Natural killer cell (primary cell): ENCODE measurements around the gene C2. TPM values are rescaled to one million over a fixed set of nuclear protein-coding genes. Genes with fewer than 3 reads are reported as not detected.
A peak's percentile ranks its signal among the peaks of the same experiment; 100 is the strongest.

Experiments used
- ATAC-seq, 3 donors: fragments of 150-1000 bp in 2 of 3; fragments of 200-7000 bp in 1 of 3; cut with Tn5 transposase; 1 replicate in 1 of 3; 2 replicates in 2 of 3; pipeline ENCODE4 v1.10.0; 2021; ENCODE audit warnings: mild to moderate bottlenecking in 2 of 3, moderate library complexity in 2 of 3
- DNase-seq, 2 donors: peaks; one replicate each; pipeline versions ENCODE4 v3.0.0 to v3.0.0-alpha.2; 2013 to 2021; ENCODE audit warnings: mixed read lengths in 1 of 2
- H3K27ac ChIP-seq: one replicate; pipeline ENCODE4 v1.5.1; 2013; ENCODE audit warnings: mild to moderate bottlenecking, low read length
- H3K27me3 ChIP-seq: one replicate; pipeline ENCODE4 v1.6.1; 2013; ENCODE audit warnings: low read length; ENCODE audit not compliant: control insufficient read depth, insufficient read depth
- H3K36me3 ChIP-seq: one replicate; pipeline ENCODE4 v1.6.1; 2013; ENCODE audit warnings: low read length; ENCODE audit not compliant: control insufficient read depth, insufficient read depth
- H3K4me1 ChIP-seq: one replicate; pipeline ENCODE4 v1.6.1; 2013; ENCODE audit warnings: low read length; ENCODE audit not compliant: control insufficient read depth, insufficient read depth
- H3K4me3 ChIP-seq: one replicate; pipeline ENCODE4 v1.5.1; 2013; ENCODE audit warnings: low read length
- H3K9me3 ChIP-seq: one replicate; pipeline ENCODE4 v1.6.1; 2013; ENCODE audit warnings: low read length; ENCODE audit not compliant: control insufficient read depth, insufficient read depth
- H3K27ac Mint-ChIP-seq, 2 donors: one replicate each; pipeline ENCODE4 v1.8.0; 2022; ENCODE audit warnings: mild to moderate bottlenecking in 2 of 2, mixed read lengths in 2 of 2, moderate library complexity in 1 of 2
- H3K27me3 Mint-ChIP-seq, 2 donors: one replicate each; pipeline ENCODE4 v1.8.0; 2022; ENCODE audit warnings: low read depth in 2 of 2, mixed read lengths in 2 of 2
- H3K36me3 Mint-ChIP-seq: one replicate; pipeline ENCODE4 v1.8.0; 2022; ENCODE audit warnings: mixed read lengths
- H3K4me1 Mint-ChIP-seq, 2 donors: one replicate each; pipeline ENCODE4 v1.8.0; 2022; ENCODE audit warnings: mixed read lengths in 2 of 2
- H3K4me3 Mint-ChIP-seq: one replicate; pipeline ENCODE4 v1.8.0; 2022; ENCODE audit warnings: mild to moderate bottlenecking, moderate library complexity, mixed read lengths
- H3K9me3 Mint-ChIP-seq, 2 donors: one replicate each; pipeline ENCODE4 v1.8.0; 2022; ENCODE audit warnings: mixed read lengths in 2 of 2
- WGBS: methylation state at CpG from one replicate; pipeline ENCODE4 v1.1.7; 2013; ENCODE audit warnings: missing lambda C conversion rate; ENCODE audit not compliant: insufficient coverage; 5-methylcytosine and 5-hydroxymethylcytosine counted together
- intact Hi-C: fragments of 100-400 bp; cut with micrococcal nuclease; formaldehyde crosslinking; loops from one replicate; pipeline ENCODE4 v1.14.2; 2022
- total RNA-seq, 4 donors: library from RNA; stranded (reverse); fragments of 120-200 nt in 1 of 4; gene quantifications; one replicate each; pipeline versions ENCODE4 v1.2.3 to v1.2.4, GENCODE V29; 2013 to 2022
- TF ChIP-seq, protein P1 (sequence below): fragments of 200-600 bp; IDR thresholded peaks from one replicate; pipeline ENCODE4 v1.8.0; 2022; ENCODE audit warnings: antibody characterized with exemption

C2 gene
- 1 to 10 TPM in 2 of 3 donors, under 1 TPM in 1; 0.55 to 1.3 (median 1.0) TPM for total RNA-seq
- total RNA-seq (2013), result 0.61 TPM

DNA sequence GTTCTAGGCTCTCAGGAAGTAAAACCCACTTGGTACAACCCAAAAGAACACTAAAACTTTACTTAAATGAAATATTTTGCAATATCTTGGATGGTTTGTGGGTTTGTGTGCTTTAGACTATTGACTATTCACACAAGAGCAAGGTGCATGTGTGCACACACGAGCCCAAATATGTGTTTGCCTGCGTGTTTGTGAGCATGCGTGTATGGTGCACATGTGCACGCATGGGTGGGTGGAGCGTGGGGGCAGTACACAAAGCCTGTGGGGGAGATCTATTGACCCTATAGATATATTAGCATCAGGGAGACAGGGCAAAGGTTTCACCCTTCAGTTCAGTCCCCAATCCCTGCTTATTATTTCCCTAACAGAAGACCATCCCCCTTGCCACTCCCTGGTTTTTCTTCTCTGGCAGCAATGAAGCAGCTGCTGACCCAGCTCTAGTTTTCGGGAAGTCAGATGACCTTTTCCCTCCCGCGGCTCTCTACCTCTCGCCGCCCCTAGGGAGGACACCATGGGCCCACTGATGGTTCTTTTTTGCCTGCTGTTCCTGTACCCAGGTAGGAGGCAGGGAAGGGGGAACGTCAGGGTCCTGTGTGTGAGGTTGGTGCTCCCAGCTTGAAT is at the start of gene C2:
TSS of gene C2 (plus strand) at position 476 of the 621 bp plus-strand sequence. CDS start at position 512, 36 bp downstream.
- intact Hi-C loops, result no loop called here
- H3K27me3 ChIP-seq, result no peaks in the 10 kb centered on the region
- no peaks in the 10 kb centered on the region for H3K9me3 ChIP-seq
- 73% methylated on average over 11 of the region's 11 CpGs for WGBS
- peaks cover 4 to 9% of the 10 kb centered on the region in 2 donors for H3K27me3 Mint-ChIP-seq
- ATAC-seq (no peak), DNase-seq (no peak)
- no peaks in the 10 kb centered on the region for H3K4me1 ChIP-seq
- no peaks in the 10 kb centered on the region for H3K36me3 ChIP-seq
- no peaks in the 10 kb centered on the region for H3K36me3 Mint-ChIP-seq
- H3K27ac Mint-ChIP-seq, result no peak within 1 kb of the TSS
- no peak within 1 kb of the TSS for H3K4me3 ChIP-seq
- no peak within 1 kb of the TSS for H3K27ac ChIP-seq
- H3K4me1 Mint-ChIP-seq, result no peaks in the 10 kb centered on the region
- no peak within 1 kb of the TSS for H3K4me3 Mint-ChIP-seq
- TF ChIP-seq, protein P1, sequence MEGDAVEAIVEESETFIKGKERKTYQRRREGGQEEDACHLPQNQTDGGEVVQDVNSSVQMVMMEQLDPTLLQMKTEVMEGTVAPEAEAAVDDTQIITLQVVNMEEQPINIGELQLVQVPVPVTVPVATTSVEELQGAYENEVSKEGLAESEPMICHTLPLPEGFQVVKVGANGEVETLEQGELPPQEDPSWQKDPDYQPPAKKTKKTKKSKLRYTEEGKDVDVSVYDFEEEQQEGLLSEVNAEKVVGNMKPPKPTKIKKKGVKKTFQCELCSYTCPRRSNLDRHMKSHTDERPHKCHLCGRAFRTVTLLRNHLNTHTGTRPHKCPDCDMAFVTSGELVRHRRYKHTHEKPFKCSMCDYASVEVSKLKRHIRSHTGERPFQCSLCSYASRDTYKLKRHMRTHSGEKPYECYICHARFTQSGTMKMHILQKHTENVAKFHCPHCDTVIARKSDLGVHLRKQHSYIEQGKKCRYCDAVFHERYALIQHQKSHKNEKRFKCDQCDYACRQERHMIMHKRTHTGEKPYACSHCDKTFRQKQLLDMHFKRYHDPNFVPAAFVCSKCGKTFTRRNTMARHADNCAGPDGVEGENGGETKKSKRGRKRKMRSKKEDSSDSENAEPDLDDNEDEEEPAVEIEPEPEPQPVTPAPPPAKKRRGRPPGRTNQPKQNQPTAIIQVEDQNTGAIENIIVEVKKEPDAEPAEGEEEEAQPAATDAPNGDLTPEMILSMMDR, result no peak
- H3K9me3 Mint-ChIP-seq, result no peaks in the 10 kb centered on the region

DNA sequence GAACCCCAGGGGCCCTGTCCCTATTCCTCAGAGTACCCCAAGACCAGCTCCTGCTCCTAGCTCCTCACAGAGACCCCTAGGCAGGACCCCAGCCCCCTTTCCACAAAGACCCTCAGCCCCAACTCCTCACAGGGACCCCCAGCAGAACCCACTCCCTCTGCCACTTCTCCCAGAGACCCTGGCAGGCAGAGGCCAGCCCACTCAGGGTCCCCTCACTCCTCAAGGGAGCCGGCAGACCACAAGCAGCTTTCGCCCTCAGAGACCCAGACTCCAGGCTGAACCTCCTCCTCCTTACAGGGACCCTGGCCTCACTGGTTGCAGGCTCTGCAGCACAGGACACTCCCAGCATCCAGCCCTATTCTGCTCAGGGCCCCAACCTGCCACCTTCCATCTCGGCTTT is 49.3 kb upstream of the C2 start:
- H3K9me3 Mint-ChIP-seq, result no peaks in the 10 kb centered on the region

DNA sequence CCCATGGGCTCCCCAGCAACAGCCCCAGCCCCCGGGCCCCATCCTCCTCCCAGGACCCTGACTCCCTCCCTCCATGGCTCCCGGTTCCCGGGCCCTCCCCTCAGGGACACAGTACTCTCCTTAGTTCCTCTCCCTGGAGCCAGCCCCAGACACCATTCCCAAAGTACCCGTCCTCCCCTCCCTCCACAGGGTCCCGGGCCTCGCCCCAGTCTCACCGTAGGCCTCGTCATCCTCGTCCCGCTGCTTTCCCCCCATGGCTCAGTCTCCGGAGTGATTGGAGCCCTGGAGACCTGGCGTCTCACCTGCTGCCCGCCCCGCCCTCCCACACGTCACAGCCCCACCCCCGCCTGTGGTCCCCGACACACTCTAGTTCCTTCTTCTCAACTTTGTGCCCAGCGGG is 48.8 kb upstream of the C2 start, which contains the start of gene SLC44A4:
TSS of gene SLC44A4 (minus strand) at position 272 of the 400 bp plus-strand sequence. CDS start at position 255, 17 bp downstream.
- Histone ChIP-seq H3K4me3 (no peak within 1 kb of the TSS), H3K4me1 (no peaks in the 10 kb centered on the region), H3K36me3 (peaks cover 40% of the 10 kb centered on the region), H3K9me3 (no peaks in the 10 kb centered on the region), H3K27ac (no peak within 1 kb of the TSS), H3K27me3 (no peaks in the 10 kb centered on the region)
- intact Hi-C loops, result no loop called here
- DNase-seq (no peak), ATAC-seq (no peak)
- peaks cover 0 to 10% of the 10 kb centered on the region in 2 donors for H3K4me1 Mint-ChIP-seq
- 78% methylated on average over 18 of the region's 18 CpGs for whole genome bisulfite sequencing
- no peaks in the 10 kb centered on the region for H3K9me3 Mint-ChIP-seq
- no peak within 1 kb of the TSS for H3K4me3 Mint-ChIP-seq
- H3K36me3 Mint-ChIP-seq, result peaks cover 10% of the 10 kb centered on the region
- H3K27me3 Mint-ChIP-seq, result no peaks in the 10 kb centered on the region
- TF ChIP-seq, protein P1, result no peak
- peak within 1 kb of the TSS in 1 of 2 donors; percentile 18 for H3K27ac Mint-ChIP-seq

More for the DNA sequence above, 49.3 kb upstream of the C2 start:
- Histone ChIP-seq H3K9me3 (no peaks in the 10 kb centered on the region), H3K4me1 (no peaks in the 10 kb centered on the region), H3K27ac (no peak overlapping the region), H3K27me3 (no peaks in the 10 kb centered on the region), H3K36me3 (peaks cover 35% of the 10 kb centered on the region), H3K4me3 (no peak overlapping the region)
- no peak overlapping the region for H3K4me3 Mint-ChIP-seq
- peaks cover 0 to 10% of the 10 kb centered on the region in 2 donors for H3K4me1 Mint-ChIP-seq
- no peak for ATAC-seq
- peaks cover 10% of the 10 kb centered on the region for H3K36me3 Mint-ChIP-seq
- H3K27me3 Mint-ChIP-seq, result no peaks in the 10 kb centered on the region
- 87% methylated on average over 3 of the region's 3 CpGs for WGBS
- DNase-seq, result no peak
- intact Hi-C loops, result no loop called here
- H3K27ac Mint-ChIP-seq, result peak overlapping the region in 1 of 2 donors; percentile 18
- TF ChIP-seq, protein P1, result no peak

DNA sequence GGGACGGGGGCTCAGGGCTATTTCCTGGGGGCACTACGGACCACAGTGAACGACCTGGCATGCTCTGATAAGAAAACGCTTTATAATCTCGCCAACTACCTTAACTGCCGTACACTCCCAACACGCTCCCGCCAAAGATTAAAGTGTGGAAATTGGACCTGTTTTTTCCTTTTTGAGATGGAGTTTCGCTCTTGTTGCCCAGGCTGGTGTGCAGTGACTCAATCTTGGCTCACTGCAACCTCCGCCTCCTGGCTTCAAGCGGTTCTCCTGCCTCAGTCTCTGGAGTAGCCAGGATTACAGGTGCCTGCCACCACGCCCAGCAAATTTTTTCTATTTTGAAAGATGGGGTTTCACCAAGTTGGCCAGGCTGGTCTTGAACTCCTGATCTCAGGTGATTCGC is 48.4 kb upstream of the C2 start:
- H3K4me3 ChIP-seq, result no peak overlapping the region
- H3K36me3 ChIP-seq, result peaks cover 42% of the 10 kb centered on the region
- peaks cover 10% of the 10 kb centered on the region for H3K36me3 Mint-ChIP-seq
- H3K9me3 Mint-ChIP-seq, result no peaks in the 10 kb centered on the region
- H3K27me3 Mint-ChIP-seq, result no peaks in the 10 kb centered on the region
- ATAC-seq (no peak), DNase-seq (no peak)
- intact Hi-C loops, result no loop called here
- H3K4me1 Mint-ChIP-seq, result peaks cover 0 to 10% of the 10 kb centered on the region in 2 donors
- H3K4me3 Mint-ChIP-seq, result no peak overlapping the region
- H3K27ac Mint-ChIP-seq, result no peak overlapping the region
- no peaks in the 10 kb centered on the region for H3K9me3 ChIP-seq
- no peaks in the 10 kb centered on the region for H3K4me1 ChIP-seq
- 87% methylated on average over 13 of the region's 13 CpGs for WGBS
- TF ChIP-seq, protein P1, result no peak
- H3K27ac ChIP-seq, result no peak overlapping the region
- no peaks in the 10 kb centered on the region for H3K27me3 ChIP-seq
